OCI-LY7 (cell line): ENCODE measurements around the gene MNT. TPM values are rescaled to one million over a fixed set of nuclear protein-coding genes. Genes with fewer than 3 reads are reported as not detected.

ENCODE experiments used
- BruUV-seq: library from RNA; stranded (reverse); fragments of 400-500 nt; replicated peaks from 2 replicates; lab custom pipeline; 2021; lab: Mats Ljungman, UMichigan
- CTCF ChIA-PET: fragments of 300-600 bp; sonication (Branson Sonifier 250); formaldehyde crosslinking; loops from one replicate; lab custom pipeline; 2022; ENCODE audit warnings: antibody characterized with exemption; ENCODE audit not compliant: unreplicated experiment; lab: Charles Lee
- POLR2A ChIA-PET: fragments of 300-600 bp; sonication (Branson Sonifier 250); formaldehyde crosslinking; loops from one replicate; lab custom pipeline; 2022; ENCODE audit warnings: antibody characterized with exemption; lab: Charles Lee
- DNase-seq: peaks from one replicate; pipeline ENCODE4 v3.0.0-alpha.2; 2015; ENCODE audit warnings: low spot score
- H2AFZ ChIP-seq: fragments of 200-600 bp; sonication (generic), shearing (Covaris generic); 2 replicates; pipeline ENCODE4 v1.6.1; 2014; ENCODE audit warnings: mild to moderate bottlenecking, antibody characterized with exemption, low read length, moderate library complexity
- H3K27ac ChIP-seq: fragments of 200-600 bp; sonication (generic); 2 replicates; pipeline ENCODE4 v1.5.1; 2014; ENCODE audit warnings: mixed run types, low read depth, mild to moderate bottlenecking, moderate library complexity, low read length, inconsistent platforms; ENCODE audit not compliant: poor library complexity, severe bottlenecking
- H3K36me3 ChIP-seq: fragments of 200-600 bp; sonication (generic); 2 replicates; pipeline ENCODE4 v1.6.1; 2014; ENCODE audit warnings: mild to moderate bottlenecking, antibody characterized with exemption, low read length, moderate library complexity, mixed read lengths; ENCODE audit not compliant: insufficient read depth
- H3K4me1 ChIP-seq: fragments of 200-600 bp; sonication (generic); 2 replicates; pipeline ENCODE4 v1.5.1; 2014; ENCODE audit warnings: mild to moderate bottlenecking, low read length; ENCODE audit not compliant: insufficient read depth, poor library complexity, severe bottlenecking
- H3K4me2 ChIP-seq: fragments of 200-600 bp; sonication (generic); 2 replicates; pipeline ENCODE4 v1.6.1; 2014; ENCODE audit warnings: mild to moderate bottlenecking, low read length
- H3K4me3 ChIP-seq: fragments of 200-600 bp; sonication (generic); 2 replicates; pipeline ENCODE4 v1.5.1; 2014; ENCODE audit warnings: mild to moderate bottlenecking, low read depth, low read length; ENCODE audit not compliant: poor library complexity, severe bottlenecking
- H3K79me2 ChIP-seq: fragments of 200-600 bp; sonication (generic); 2 replicates; pipeline ENCODE4 v1.6.1; 2016; ENCODE audit warnings: low read depth, mild to moderate bottlenecking, low read length, moderate library complexity, mixed read lengths; ENCODE audit not compliant: insufficient read depth
- H3K9me2 ChIP-seq: fragments of 200-600 bp; sonication (generic); 2 replicates; pipeline ENCODE4 v1.6.1; 2016; ENCODE audit warnings: mild to moderate bottlenecking, low read length, mixed read lengths; ENCODE audit not compliant: insufficient read depth
- H3K9me3 ChIP-seq: fragments of 200-600 bp; sonication (generic); 2 replicates; pipeline ENCODE4 v1.6.1; 2014; ENCODE audit warnings: mild to moderate bottlenecking, mixed run types, low read length, mixed read lengths
- H4K20me1 ChIP-seq: fragments of 200-600 bp; sonication (generic); 2 replicates; pipeline ENCODE4 v1.6.1; 2014; ENCODE audit warnings: mild to moderate bottlenecking, antibody characterized with exemption, low read length, moderate library complexity, mixed read lengths; ENCODE audit not compliant: insufficient read depth
- CTCF ChIP-seq: fragments of 200-600 bp; sonication (generic); conservative IDR thresholded peaks from 2 replicates; pipeline ENCODE4 v1.5.1; 2014; ENCODE audit warnings: mild to moderate bottlenecking, antibody characterized with exemption, low read length, moderate library complexity, mixed read lengths
- EZH2phosphoT487 ChIP-seq: fragments of 200-600 bp; sonication (generic); IDR thresholded peaks from 2 replicates; pipeline ENCODE4 v1.6.1; 2018; ENCODE audit warnings: low read depth, borderline replicate concordance, mild to moderate bottlenecking, mixed run types, antibody characterized with exemption, low read length, moderate library complexity, mixed read lengths
- intact Hi-C: fragments of 100-400 bp; cut with micrococcal nuclease; formaldehyde crosslinking; loops from one replicate; pipeline ENCODE4 v1.10.0; 2022; ENCODE audit not compliant: unreplicated experiment
- total RNA-seq, 2 experiments: library from RNA; depleted of rRNA in 1 of 2; stranded (reverse); fragments of >200 nt in 1 of 2; shearing (Covaris generic) in 1 of 2; gene quantifications; 2 replicates each; pipeline ENCODE4 v1.2.3, GENCODE V29; 2014 to 2022

Gene MNT
- total RNA-seq, 2 experiments from 2014 or later: 22.2 to 60.0 TPM

- Histone ChIP-seq H3K79me2 (no peaks in the 10 kb centered on the region), H3K4me2 (no peak overlapping the region), H3K27ac (no peak overlapping the region), H2AFZ (no peak overlapping the region), H3K9me3 (no peaks in the 10 kb centered on the region), H3K4me3 (no peak overlapping the region), H3K36me3 (peaks cover 71% of the 10 kb centered on the region), H4K20me1 (no peaks in the 10 kb centered on the region; the same call in 1 of the 2 replicates), H3K9me2 (no peaks in the 10 kb centered on the region), H3K4me1 (no peaks in the 10 kb centered on the region)
- peak; percentile 81 for DNase-seq
- intact Hi-C loops: loop anchor here (1.0 kb wide), 1 partner anchor 34 kb away; no protein-coding TSS in a partner anchor
- no peak for TF ChIP-seq EZH2phosphoT487
- TF ChIP-seq CTCF: peak; percentile 98
- POLR2A ChIA-PET: interaction anchor here (0.6 to 2.0 kb wide), 6 partner anchors 14 to 134 kb away, joined by 3 to 9 read pairs (median 5); no protein-coding TSS in a partner anchor
- CTCF ChIA-PET: interaction anchor here (0.5 to 1.7 kb wide), 2 partner anchors 34 to 76 kb away, joined by 3 to 23 read pairs; no protein-coding TSS in a partner anchor
- no TSS peak for BruUV-seq
Observed at GRCh38 chr17:2416010-2416734, 15.3 kb upstream of the MNT start.

GRCh38 chr17:2415081-2415480 is 14.2 kb upstream of the MNT start:
- no peak overlapping the region for H2AFZ ChIP-seq
- TF ChIP-seq EZH2phosphoT487: no peak
- TF ChIP-seq CTCF: no peak
- intact Hi-C loops: no loop called here
- CTCF ChIA-PET: interaction anchor here (1.7 kb wide), 1 partner anchor 33 kb away, joined by 23 read pairs; no protein-coding TSS in a partner anchor
- DNase-seq: no peak
- no peaks in the 10 kb centered on the region for H3K9me3 ChIP-seq
- H3K27ac ChIP-seq: no peak overlapping the region
- no TSS peak for BruUV-seq
- no peaks in the 10 kb centered on the region; the same call in 1 of the 2 replicates for H4K20me1 ChIP-seq
- H3K4me1 ChIP-seq: no peaks in the 10 kb centered on the region
- no peaks in the 10 kb centered on the region for H3K79me2 ChIP-seq
- POLR2A ChIA-PET: interaction anchor here (1.2 to 2.0 kb wide), 4 partner anchors 13 to 34 kb away, joined by 3 to 9 read pairs (median 7); no protein-coding TSS in a partner anchor
- no peak overlapping the region for H3K4me3 ChIP-seq
- H3K36me3 ChIP-seq: peaks cover 68% of the 10 kb centered on the region
- H3K4me2 ChIP-seq: no peak overlapping the region
- no peaks in the 10 kb centered on the region for H3K9me2 ChIP-seq
